ENCODE measurements around the gene STAM2.

The STAM2 gene

DNA sequence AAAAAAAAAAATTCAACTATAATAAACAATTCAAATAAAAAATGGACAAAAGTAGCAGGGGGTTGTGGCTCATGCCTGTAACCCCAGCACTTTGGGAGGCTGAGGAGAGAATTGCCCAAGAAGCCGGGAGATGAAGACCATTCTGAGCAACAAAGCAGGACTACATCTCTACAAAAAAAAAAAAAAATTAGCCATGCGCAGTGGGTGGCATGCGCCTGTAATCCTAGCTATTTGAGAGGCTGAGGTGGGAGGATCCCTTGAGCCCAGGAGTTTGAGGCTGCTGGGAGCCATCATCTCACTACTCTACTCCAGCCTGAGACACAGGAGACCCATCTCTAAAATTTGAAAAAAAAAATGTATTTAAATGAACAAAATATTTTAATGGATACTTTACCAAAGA, 72.3 kb downstream of the STAM2 start:
- Histone ChIP-seq H3K4me1 (ENCODE audit: insufficient read depth, low read length, poor library complexity, severe bottlenecking) (no peaks in the 10 kb centered on the region), H3K9me2 (replicated peaks; ENCODE audit: low read depth, low read length) (no peaks in the 10 kb centered on the region), H3F3A (ENCODE audit: low read depth) (no peaks in the 10 kb centered on the region), H3K9ac (ENCODE audit: low read depth, low read length, poor library complexity, severe bottlenecking) (no peak overlapping the region), H3K27me3 (ENCODE audit: insufficient read depth, low read length, poor library complexity, severe bottlenecking) (no peaks in the 10 kb centered on the region), H3K9me3 (ENCODE audit: insufficient read depth, low read depth, low read length) (no peaks in the 10 kb centered on the region), H3K79me2 (ENCODE audit: insufficient read depth, low read length) (no peaks in the 10 kb centered on the region), H3K36me3 (ENCODE audit: insufficient read depth, low read length) (no peaks in the 10 kb centered on the region), H2AFZ (ENCODE audit: low read length) (no peak overlapping the region), H3K4me2 (ENCODE audit: low read depth, low read length, poor library complexity, severe bottlenecking) (no peak overlapping the region), H3K4me3 (ENCODE audit: low read length, poor library complexity, severe bottlenecking) (no peak overlapping the region), H4K20me1 (ENCODE audit: insufficient read depth, low read length, poor library complexity, severe bottlenecking) (no peaks in the 10 kb centered on the region)
- TF ChIP-seq CTCF (conservative IDR thresholded peaks at IDR 0.05; ENCODE audit: low read length) (no peak), EZH2phosphoT487 (IDR thresholded peaks at IDR 0.05; ENCODE audit: borderline replicate concordance) (no peak)

DNA sequence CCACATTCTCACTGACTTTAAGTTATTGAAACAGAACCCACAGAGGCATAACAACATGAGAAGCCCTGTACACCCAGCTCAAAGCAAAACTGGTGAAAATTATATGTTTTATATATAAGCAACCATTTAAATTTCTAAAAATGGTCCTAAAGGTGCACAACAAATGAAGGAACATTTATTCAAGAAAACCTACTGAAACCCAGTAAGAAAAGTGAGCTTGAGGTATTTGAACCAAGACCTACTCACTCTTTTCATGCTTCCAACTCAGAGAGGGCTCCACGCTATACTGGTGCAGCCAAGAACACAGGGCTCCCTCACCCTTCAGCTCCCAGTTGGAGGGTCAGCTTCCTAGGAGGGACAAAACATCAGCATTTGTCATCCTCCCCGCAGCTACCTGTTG, 74.6 kb downstream of the STAM2 start:
- H3K9me2 ChIP-seq (replicated peaks; ENCODE audit: low read depth, low read length), result no peaks in the 10 kb centered on the region
- no peak for TF ChIP-seq CTCF (conservative IDR thresholded peaks at IDR 0.05; ENCODE audit: low read length)
- TF ChIP-seq EZH2phosphoT487 (IDR thresholded peaks at IDR 0.05; ENCODE audit: borderline replicate concordance), result no peak
- no peak overlapping the region for H3K4me2 ChIP-seq (ENCODE audit: low read depth, low read length, poor library complexity, severe bottlenecking)
- H3K9me3 ChIP-seq (ENCODE audit: insufficient read depth, low read depth, low read length), result no peaks in the 10 kb centered on the region
- H4K20me1 ChIP-seq (ENCODE audit: insufficient read depth, low read length, poor library complexity, severe bottlenecking), result no peaks in the 10 kb centered on the region
- H3K4me3 ChIP-seq (ENCODE audit: low read length, poor library complexity, severe bottlenecking), result no peak overlapping the region
- no peaks in the 10 kb centered on the region for H3K36me3 ChIP-seq (ENCODE audit: insufficient read depth, low read length)
- H3K4me1 ChIP-seq (ENCODE audit: insufficient read depth, low read length, poor library complexity, severe bottlenecking), result no peaks in the 10 kb centered on the region
- no peaks in the 10 kb centered on the region for H3F3A ChIP-seq (ENCODE audit: low read depth)
- no peaks in the 10 kb centered on the region for H3K79me2 ChIP-seq (ENCODE audit: insufficient read depth, low read length)
- no peak overlapping the region for H3K9ac ChIP-seq (ENCODE audit: low read depth, low read length, poor library complexity, severe bottlenecking)
- H2AFZ ChIP-seq (ENCODE audit: low read length), result no peak overlapping the region
- H3K27me3 ChIP-seq (ENCODE audit: insufficient read depth, low read length, poor library complexity, severe bottlenecking), result no peaks in the 10 kb centered on the region

- no peaks in the 10 kb centered on the region for H3K27me3 ChIP-seq (ENCODE audit: insufficient read depth, low read length, poor library complexity, severe bottlenecking)
- H4K20me1 ChIP-seq (ENCODE audit: insufficient read depth, low read length, poor library complexity, severe bottlenecking), result no peaks in the 10 kb centered on the region
- no peaks in the 10 kb centered on the region for H3K36me3 ChIP-seq (ENCODE audit: insufficient read depth, low read length)
- H3K4me2 ChIP-seq (ENCODE audit: low read depth, low read length, poor library complexity, severe bottlenecking), result peak overlapping the region; percentile 77
- no peaks in the 10 kb centered on the region for H3F3A ChIP-seq (ENCODE audit: low read depth)
- H3K9me3 ChIP-seq (ENCODE audit: insufficient read depth, low read depth, low read length), result no peaks in the 10 kb centered on the region
- peak overlapping the region; percentile 80 for H3K4me3 ChIP-seq (ENCODE audit: low read length, poor library complexity, severe bottlenecking)
- H3K4me1 ChIP-seq (ENCODE audit: insufficient read depth, low read length, poor library complexity, severe bottlenecking), result no peaks in the 10 kb centered on the region
- H3K9ac ChIP-seq (ENCODE audit: low read depth, low read length, poor library complexity, severe bottlenecking), result peak overlapping the region; percentile 69
- no peaks in the 10 kb centered on the region for H3K79me2 ChIP-seq (ENCODE audit: insufficient read depth, low read length)
- TF ChIP-seq EZH2phosphoT487 (IDR thresholded peaks at IDR 0.05; ENCODE audit: borderline replicate concordance) (no peak), CTCF (conservative IDR thresholded peaks at IDR 0.05; ENCODE audit: low read length) (no peak)
- peak overlapping the region; percentile 95 for H2AFZ ChIP-seq (ENCODE audit: low read length)
- H3K9me2 ChIP-seq (replicated peaks; ENCODE audit: low read depth, low read length), result no peaks in the 10 kb centered on the region
These were observed 76.1 kb downstream of the STAM2 start for GRCh38 chr2:152099367-152100050.

Measured in Loucy (cell line).